ENCODE results near the gene VWA8.
"Not testable (repeated sequence)": the region's sequence is repeated elsewhere in the genome, so short reads cannot be mapped to it uniquely, and the experiment has no call there.

Gene VWA8

GRCh38 chr13:41812237-41812636 lies 148.7 kb downstream of the VWA8 start:
- Histone ChIP-seq H4K20me1 (ENCODE audit: insufficient read depth) (no peaks in the 10 kb centered on the region), H3K27me3 (ENCODE audit: insufficient read depth, low read depth) (no peaks in the 10 kb centered on the region), H3K79me2 (ENCODE audit: insufficient read depth, low read depth) (no peaks in the 10 kb centered on the region), H2AFZ (ENCODE audit: low read depth) (no peak overlapping the region), H3K4me2 (no peak overlapping the region), H3K4me3 (IDR thresholded peaks at IDR 0.05; ENCODE audit: insufficient read depth, low read depth, low read length) (no peak overlapping the region), H3K27ac (no peak overlapping the region), H3K9ac (no peak overlapping the region), H3K36me3 (ENCODE audit: insufficient read depth) (no peaks in the 10 kb centered on the region), H3K4me1 (ENCODE audit: low read depth, poor library complexity, severe bottlenecking) (no peaks in the 10 kb centered on the region)
- TF ChIP-seq CTCF (conservative IDR thresholded peaks at IDR 0.05; ENCODE audit: low read depth, low read length), result no peak

- Histone ChIP-seq H3K27ac (no peak overlapping the region), H3K4me2 (no peak overlapping the region), H2AFZ (ENCODE audit: low read depth) (no peak overlapping the region), H3K4me1 (ENCODE audit: low read depth, poor library complexity, severe bottlenecking) (no peaks in the 10 kb centered on the region), H4K20me1 (ENCODE audit: insufficient read depth) (no peaks in the 10 kb centered on the region), H3K9ac (no peak overlapping the region), H3K27me3 (ENCODE audit: insufficient read depth, low read depth) (no peaks in the 10 kb centered on the region), H3K36me3 (ENCODE audit: insufficient read depth) (no peaks in the 10 kb centered on the region), H3K79me2 (ENCODE audit: insufficient read depth, low read depth) (no peaks in the 10 kb centered on the region), H3K4me3 (IDR thresholded peaks at IDR 0.05; ENCODE audit: insufficient read depth, low read depth, low read length) (no peak overlapping the region)
- no peak for TF ChIP-seq CTCF (conservative IDR thresholded peaks at IDR 0.05; ENCODE audit: low read depth, low read length)
These were observed 149.3 kb downstream of the VWA8 start for GRCh38 chr13:41811588-41812021.

DNA sequence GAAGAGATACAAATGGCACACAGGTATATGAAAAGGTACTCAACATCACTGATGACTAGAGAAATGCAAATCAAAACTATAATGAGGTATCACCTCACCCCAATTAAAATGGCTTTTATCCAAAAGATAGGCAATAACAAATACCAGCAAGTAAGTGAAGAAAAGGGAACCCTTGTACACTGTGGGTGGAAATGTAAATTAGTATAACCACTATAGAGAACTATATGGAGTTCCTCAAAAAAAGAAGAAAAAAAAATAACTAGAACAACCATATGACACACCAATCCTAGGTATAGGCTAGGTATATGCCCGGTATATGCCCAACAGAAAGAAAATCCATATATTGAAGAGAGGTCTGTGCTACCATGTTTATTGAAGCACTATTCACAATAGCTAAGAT lies 150.9 kb downstream of the VWA8 start:
- Histone ChIP-seq H3K4me3 (IDR thresholded peaks at IDR 0.05; ENCODE audit: insufficient read depth, low read depth, low read length) (no peak overlapping the region), H3K4me2 (no peak overlapping the region), H3K27ac (no peak overlapping the region), H3K79me2 (ENCODE audit: insufficient read depth, low read depth) (no peaks in the 10 kb centered on the region), H3K9ac (no peak overlapping the region), H3K4me1 (ENCODE audit: low read depth, poor library complexity, severe bottlenecking) (no peaks in the 10 kb centered on the region), H4K20me1 (ENCODE audit: insufficient read depth) (no peaks in the 10 kb centered on the region), H3K36me3 (ENCODE audit: insufficient read depth) (no peaks in the 10 kb centered on the region), H3K27me3 (ENCODE audit: insufficient read depth, low read depth) (no peaks in the 10 kb centered on the region), H2AFZ (ENCODE audit: low read depth) (no peak overlapping the region)
- no peak for TF ChIP-seq CTCF (conservative IDR thresholded peaks at IDR 0.05; ENCODE audit: low read depth, low read length)

GRCh38 chr13:41803445-41803735 lies 157.5 kb downstream of the VWA8 start:
- H3K27me3 ChIP-seq (ENCODE audit: insufficient read depth, low read depth); H3K4me1 ChIP-seq (ENCODE audit: low read depth, poor library complexity, severe bottlenecking); H3K27ac ChIP-seq: not testable (repeated sequence)

DNA sequence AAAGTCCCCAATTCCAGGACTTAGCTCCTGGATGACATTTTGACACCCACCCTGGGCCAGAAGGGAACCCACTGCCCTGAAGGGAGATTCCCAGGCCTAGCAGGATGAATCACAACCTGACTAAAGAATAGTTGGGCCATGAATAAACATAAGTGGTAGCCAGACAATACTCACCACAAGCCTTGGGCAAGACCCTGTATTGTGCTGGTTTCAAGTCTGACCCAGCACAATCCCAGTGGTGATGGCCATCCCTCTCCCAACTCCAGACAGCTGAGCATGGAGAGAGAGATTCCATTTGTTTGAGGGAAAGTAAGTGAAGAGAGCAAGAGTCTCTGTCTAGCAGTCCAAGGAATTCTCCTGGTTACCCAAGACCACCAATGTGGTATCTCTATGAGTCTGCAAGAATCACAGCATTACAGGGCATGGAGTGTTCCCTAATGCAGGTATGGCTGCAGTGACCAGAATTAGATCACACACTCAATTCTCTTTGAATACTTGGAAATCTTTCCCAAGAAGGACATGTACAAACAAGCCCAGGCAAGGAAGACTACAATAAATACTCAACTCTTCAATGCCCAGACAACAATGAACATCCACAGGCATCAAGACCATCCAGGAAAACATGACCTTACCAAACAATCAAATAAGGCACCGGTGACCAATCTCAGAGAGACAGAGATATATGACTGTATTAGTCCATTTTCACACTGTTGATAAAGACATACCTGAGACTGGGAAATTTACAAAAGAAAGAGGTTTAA lies 158.0 kb downstream of the VWA8 start:
- Histone ChIP-seq H3K36me3 (ENCODE audit: insufficient read depth) (no peaks in the 10 kb centered on the region; the same call in 1 of the 2 replicates), H3K4me3 (IDR thresholded peaks at IDR 0.05; ENCODE audit: insufficient read depth, low read depth, low read length) (no peak overlapping the region), H3K27me3 (ENCODE audit: insufficient read depth, low read depth) (no peaks in the 10 kb centered on the region), H3K9ac (no peak overlapping the region), H2AFZ (ENCODE audit: low read depth) (no peak overlapping the region), H4K20me1 (ENCODE audit: insufficient read depth) (no peaks in the 10 kb centered on the region), H3K79me2 (ENCODE audit: insufficient read depth, low read depth) (no peaks in the 10 kb centered on the region), H3K27ac (no peak overlapping the region), H3K4me2 (no peak overlapping the region), H3K4me1 (ENCODE audit: low read depth, poor library complexity, severe bottlenecking) (no peaks in the 10 kb centered on the region)
- no peak for TF ChIP-seq CTCF (conservative IDR thresholded peaks at IDR 0.05; ENCODE audit: low read depth, low read length)

More at GRCh38 chr13:41803445-41803735, 157.5 kb downstream of the VWA8 start:
- H3K4me2 ChIP-seq; H3K36me3 ChIP-seq (ENCODE audit: insufficient read depth); H4K20me1 ChIP-seq (ENCODE audit: insufficient read depth); H3K4me3 ChIP-seq (IDR thresholded peaks at IDR 0.05; ENCODE audit: insufficient read depth, low read depth, low read length); H2AFZ ChIP-seq (ENCODE audit: low read depth); H3K9ac ChIP-seq; H3K79me2 ChIP-seq (ENCODE audit: insufficient read depth, low read depth): not testable (repeated sequence)

Measured in KMS-11 (cell line).